ENCODE measurements around the gene TPM4. TPM values are rescaled to one million over a fixed set of nuclear protein-coding genes. Genes with fewer than 3 reads are reported as not detected.

Gene TPM4
- total RNA-seq, 2 donors from 2014 or later: 964 to 1,096 TPM

DNA sequence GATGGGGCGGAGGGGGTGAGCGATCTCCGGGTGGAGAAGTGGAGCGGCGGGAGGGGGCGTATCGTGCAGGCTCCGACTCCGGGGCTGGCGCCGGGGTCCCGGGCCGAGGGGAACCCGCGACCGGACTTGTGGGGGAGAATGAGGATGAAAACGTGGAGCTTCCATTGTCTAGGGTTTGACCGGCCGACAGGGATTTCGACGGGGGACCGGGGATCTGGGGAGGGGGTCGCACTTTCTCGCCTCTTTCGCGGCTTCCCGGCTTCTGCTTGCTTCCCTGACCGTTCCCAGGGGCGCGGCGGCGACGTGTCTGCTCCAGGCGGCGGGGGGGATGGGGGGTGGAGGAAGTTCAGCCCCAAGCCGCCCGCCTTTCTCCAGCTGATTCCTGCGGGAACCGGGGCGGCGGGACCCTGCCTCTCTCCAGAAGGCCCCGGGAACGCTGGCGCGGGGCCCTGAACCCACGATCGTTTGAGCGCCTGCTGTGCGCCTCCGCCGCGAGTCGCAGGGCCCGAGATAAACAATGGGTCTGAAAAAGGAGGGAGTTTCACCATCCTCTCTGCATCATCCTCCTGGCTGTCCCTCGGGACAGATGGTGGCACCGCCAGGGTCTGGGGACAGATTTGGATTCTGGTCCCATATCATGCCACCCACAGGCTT, 790 bp downstream of the TPM4 start:
- TF ChIP-seq, protein P1, sequence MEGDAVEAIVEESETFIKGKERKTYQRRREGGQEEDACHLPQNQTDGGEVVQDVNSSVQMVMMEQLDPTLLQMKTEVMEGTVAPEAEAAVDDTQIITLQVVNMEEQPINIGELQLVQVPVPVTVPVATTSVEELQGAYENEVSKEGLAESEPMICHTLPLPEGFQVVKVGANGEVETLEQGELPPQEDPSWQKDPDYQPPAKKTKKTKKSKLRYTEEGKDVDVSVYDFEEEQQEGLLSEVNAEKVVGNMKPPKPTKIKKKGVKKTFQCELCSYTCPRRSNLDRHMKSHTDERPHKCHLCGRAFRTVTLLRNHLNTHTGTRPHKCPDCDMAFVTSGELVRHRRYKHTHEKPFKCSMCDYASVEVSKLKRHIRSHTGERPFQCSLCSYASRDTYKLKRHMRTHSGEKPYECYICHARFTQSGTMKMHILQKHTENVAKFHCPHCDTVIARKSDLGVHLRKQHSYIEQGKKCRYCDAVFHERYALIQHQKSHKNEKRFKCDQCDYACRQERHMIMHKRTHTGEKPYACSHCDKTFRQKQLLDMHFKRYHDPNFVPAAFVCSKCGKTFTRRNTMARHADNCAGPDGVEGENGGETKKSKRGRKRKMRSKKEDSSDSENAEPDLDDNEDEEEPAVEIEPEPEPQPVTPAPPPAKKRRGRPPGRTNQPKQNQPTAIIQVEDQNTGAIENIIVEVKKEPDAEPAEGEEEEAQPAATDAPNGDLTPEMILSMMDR (IDR thresholded peaks at IDR 0.05): no peak
- Histone ChIP-seq H3K4me1 (ENCODE audit: control insufficient read depth in 1 of 2, low read depth in 2 of 2) (peaks cover 33 to 66% of the 10 kb centered on the region in 2 donors), H3K27ac (peak overlapping the region; percentile 99 to 100), H3K36me3 (peaks cover 21% of the 10 kb centered on the region), H3K9me3 (no peaks in the 10 kb centered on the region), H3K4me3 (peak overlapping the region; percentile 94), H3K27me3 (replicated peaks; ENCODE audit: insufficient read depth) (no peaks in the 10 kb centered on the region)
- DNase-seq (ENCODE audit: low spot score) (no peak), ATAC-seq (ENCODE audit: insufficient number of reproducible peaks, low FRiP score, low read depth) (no peak)

DNA sequence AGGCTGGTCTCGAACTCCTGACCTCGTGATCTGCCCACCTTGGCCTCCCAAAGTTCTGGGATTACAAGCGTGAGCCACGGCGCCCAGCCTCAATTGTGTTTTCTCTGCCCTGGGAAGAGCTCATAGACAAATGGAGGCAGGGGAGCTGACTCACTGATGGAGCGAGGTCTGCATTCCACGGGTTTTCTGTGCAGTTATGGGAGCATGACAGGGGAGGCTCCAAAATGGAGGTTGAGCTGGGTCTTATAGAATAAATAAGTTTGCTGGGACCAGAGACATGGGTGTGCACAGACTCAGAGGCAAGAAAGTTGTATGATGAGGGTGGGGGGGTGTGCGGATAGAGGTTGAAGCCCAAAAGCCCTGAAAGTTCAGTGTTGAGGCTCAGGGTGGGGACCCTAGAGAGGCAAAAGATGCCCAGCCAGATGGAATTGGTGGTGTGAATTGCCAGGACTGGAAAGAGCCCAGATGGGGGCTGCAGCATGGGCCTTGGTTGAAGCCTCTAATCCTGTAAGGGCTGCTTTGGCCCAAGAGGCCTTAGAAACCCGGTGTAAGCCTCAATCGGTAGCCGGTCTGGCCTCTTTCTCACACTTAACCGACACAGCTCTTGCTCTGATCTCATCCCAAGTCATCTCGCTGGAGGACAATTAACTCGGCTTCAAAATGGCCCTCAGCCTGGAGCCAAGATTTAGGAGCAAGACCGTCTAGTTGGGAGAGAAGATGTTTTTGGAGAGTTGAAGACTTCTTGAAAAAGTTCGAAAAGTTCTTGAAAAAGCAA, 1.9 kb downstream of the TPM4 start:
- TF ChIP-seq, protein P1 (IDR thresholded peaks at IDR 0.05): no peak
- ATAC-seq (ENCODE audit: insufficient number of reproducible peaks, low FRiP score, low read depth) (no peak), DNase-seq (ENCODE audit: low spot score) (no peak)
- Histone ChIP-seq H3K9me3 (no peaks in the 10 kb centered on the region), H3K4me1 (ENCODE audit: control insufficient read depth in 1 of 2, low read depth in 2 of 2) (peaks cover 30 to 66% of the 10 kb centered on the region in 2 donors), H3K36me3 (peaks cover 32% of the 10 kb centered on the region), H3K4me3 (peak overlapping the region; percentile 94), H3K27ac (peak overlapping the region; percentile 99 to 100), H3K27me3 (replicated peaks; ENCODE audit: insufficient read depth) (no peaks in the 10 kb centered on the region)

- H3K27me3 ChIP-seq (replicated peaks; ENCODE audit: insufficient read depth): no peaks in the 10 kb centered on the region
- ATAC-seq (ENCODE audit: insufficient number of reproducible peaks, low FRiP score, low read depth) (peak; percentile 55), DNase-seq (ENCODE audit: low spot score) (no peak)
- no peaks in the 10 kb centered on the region for H3K9me3 ChIP-seq
- peak overlapping the region; percentile 94 for H3K4me3 ChIP-seq
- H3K4me1 ChIP-seq (ENCODE audit: control insufficient read depth in 1 of 2, low read depth in 2 of 2): peaks cover 30 to 68% of the 10 kb centered on the region in 2 donors
- TF ChIP-seq, protein P1 (IDR thresholded peaks at IDR 0.05): no peak
- H3K27ac ChIP-seq: peak overlapping the region; percentile 99 to 100
- peaks cover 38% of the 10 kb centered on the region for H3K36me3 ChIP-seq
Measured at GRCh38 chr19:16078759-16079707, 2.7 kb downstream of the TPM4 start.

- Histone ChIP-seq H3K4me1 (ENCODE audit: control insufficient read depth in 1 of 2, low read depth in 2 of 2) (peaks cover 26 to 97% of the 10 kb centered on the region in 2 donors), H3K27ac (peak overlapping the region; percentile 40 to 57), H3K4me3 (no peak overlapping the region), H3K9me3 (no peaks in the 10 kb centered on the region), H3K36me3 (peaks cover 83% of the 10 kb centered on the region), H3K27me3 (replicated peaks; ENCODE audit: insufficient read depth) (no peaks in the 10 kb centered on the region)
- DNase-seq (ENCODE audit: low spot score) (no peak), ATAC-seq (ENCODE audit: insufficient number of reproducible peaks, low FRiP score, low read depth) (no peak)
- TF ChIP-seq, protein P1 (IDR thresholded peaks at IDR 0.05): no peak
Measured at GRCh38 chr19:16084067-16084685, 7.9 kb downstream of the TPM4 start.
